AG09309 (cell line): ENCODE results near the gene MID1.

Experiments used
- DNase-seq: peaks from one replicate; pipeline ENCODE4 v3.0.0-alpha.2; 2010; ENCODE audit warnings: low read depth
- H3K4me3 ChIP-seq: 2 replicates; pipeline ENCODE4 v1.5.1; 2011; ENCODE audit warnings: mild to moderate bottlenecking, low read depth, low read length, moderate library complexity; ENCODE audit not compliant: control insufficient read depth
- CTCF ChIP-seq: IDR thresholded peaks from 2 replicates; pipeline ENCODE4 v1.5.1; 2011; ENCODE audit warnings: mild to moderate bottlenecking, low read depth, low read length, inconsistent platforms; ENCODE audit not compliant: insufficient read depth, control insufficient read depth; ENCODE audit errors: missing control alignments

The MID1 gene

GRCh38 chrX:10416424-10416823 lies 204.0 kb downstream of the MID1 start:
- no peak for DNase-seq
- no peak overlapping the region for H3K4me3 ChIP-seq
- no peak for TF ChIP-seq CTCF

GRCh38 chrX:10415306-10416001 lies 204.9 kb downstream of the MID1 start:
- no peak overlapping the region for H3K4me3 ChIP-seq
- DNase-seq, result no peak
- no peak for TF ChIP-seq CTCF

GRCh38 chrX:10414862-10415261 lies 205.5 kb downstream of the MID1 start:
- H3K4me3 ChIP-seq, result no peak overlapping the region
- TF ChIP-seq CTCF, result no peak
- peak; percentile 44 for DNase-seq

- TF ChIP-seq CTCF, result no peak
- no peak overlapping the region for H3K4me3 ChIP-seq
- DNase-seq, result no peak
These were observed 206.1 kb downstream of the MID1 start for GRCh38 chrX:10414156-10414824.

- TF ChIP-seq CTCF, result no peak
- no peak overlapping the region for H3K4me3 ChIP-seq
These were observed 215.9 kb downstream of the MID1 start for GRCh38 chrX:10404436-10404835.

GRCh38 chrX:10401239-10401638 lies 219.1 kb downstream of the MID1 start:
- TF ChIP-seq CTCF, result peak; percentile 10
- no peak for DNase-seq
- H3K4me3 ChIP-seq, result no peak overlapping the region

More at GRCh38 chrX:10404436-10404835, 215.9 kb downstream of the MID1 start:
- peak; percentile 44 for DNase-seq
